ENCODE results near the gene LHFPL6.
A peak's percentile ranks its signal among the peaks of the same experiment; 100 is the strongest.

Gene LHFPL6

GRCh38 chr13:39433651-39434050, 169.3 kb downstream of the LHFPL6 start:
- Mint-ChIP-seq H3K9me3 (peaks cover 4 to 6% of the 10 kb centered on the region in 2 donors), H3K4me3 (no peak overlapping the region), H3K4me1 (peaks cover 0 to 2% of the 10 kb centered on the region in 2 donors), H3K27ac (no peak overlapping the region), H3K36me3 (peaks cover 0 to 2% of the 10 kb centered on the region in 2 donors), H3K27me3 (peaks cover 10 to 16% of the 10 kb centered on the region in 2 donors)
- DNase-seq (no peak), ATAC-seq (replicated peaks) (no peak)

GRCh38 chr13:39432196-39432595, 170.8 kb downstream of the LHFPL6 start:
- Mint-ChIP-seq H3K27ac (no peak overlapping the region), H3K4me1 (no peaks in the 10 kb centered on the region)

GRCh38 chr13:39422845-39423565, 180.0 kb downstream of the LHFPL6 start:
- DNase-seq: no peak
- Mint-ChIP-seq H3K4me1 (no peaks in the 10 kb centered on the region), H3K4me3 (no peak overlapping the region), H3K9me3 (no peaks in the 10 kb centered on the region), H3K27ac (no peak overlapping the region), H3K27me3 (peaks cover 0 to 7% of the 10 kb centered on the region in 2 donors), H3K36me3 (no peaks in the 10 kb centered on the region)
- no peak for ATAC-seq (replicated peaks)

More at GRCh38 chr13:39432196-39432595, 170.8 kb downstream of the LHFPL6 start:
- peaks cover 10 to 16% of the 10 kb centered on the region in 2 donors for H3K27me3 Mint-ChIP-seq
- H3K36me3 Mint-ChIP-seq: peaks cover 0 to 2% of the 10 kb centered on the region in 2 donors
- H3K9me3 Mint-ChIP-seq: peaks cover 4 to 6% of the 10 kb centered on the region in 2 donors
- no peak overlapping the region for H3K4me3 Mint-ChIP-seq
- ATAC-seq (replicated peaks) (no peak), DNase-seq (no peak)

DNA sequence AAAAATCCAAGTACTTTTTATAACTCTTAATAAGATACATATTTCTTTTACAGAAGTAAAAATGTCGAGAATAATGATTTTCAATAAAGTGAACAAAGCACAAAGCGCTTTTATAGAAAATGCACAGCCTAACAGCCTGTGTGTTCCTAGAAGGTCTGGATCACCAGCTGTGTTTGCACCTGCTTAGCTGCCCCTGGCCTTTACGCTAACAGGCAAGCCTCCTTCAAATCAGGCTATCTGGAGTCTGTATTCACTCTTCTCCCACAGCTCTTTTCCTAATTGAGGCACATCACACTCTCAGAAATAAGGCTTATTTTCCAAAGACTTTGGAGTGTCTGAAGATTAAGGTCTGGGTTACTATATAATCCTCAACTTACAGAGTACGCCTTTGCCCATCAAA, 183.1 kb downstream of the LHFPL6 start:
- H3K4me3 Mint-ChIP-seq: no peak overlapping the region
- no peak for DNase-seq
- no peak overlapping the region for H3K27ac Mint-ChIP-seq
- peaks cover 0 to 7% of the 10 kb centered on the region in 2 donors for H3K27me3 Mint-ChIP-seq
- no peaks in the 10 kb centered on the region for H3K9me3 Mint-ChIP-seq
- no peak for ATAC-seq (replicated peaks)
- no peaks in the 10 kb centered on the region for H3K4me1 Mint-ChIP-seq
- no peaks in the 10 kb centered on the region for H3K36me3 Mint-ChIP-seq

DNA sequence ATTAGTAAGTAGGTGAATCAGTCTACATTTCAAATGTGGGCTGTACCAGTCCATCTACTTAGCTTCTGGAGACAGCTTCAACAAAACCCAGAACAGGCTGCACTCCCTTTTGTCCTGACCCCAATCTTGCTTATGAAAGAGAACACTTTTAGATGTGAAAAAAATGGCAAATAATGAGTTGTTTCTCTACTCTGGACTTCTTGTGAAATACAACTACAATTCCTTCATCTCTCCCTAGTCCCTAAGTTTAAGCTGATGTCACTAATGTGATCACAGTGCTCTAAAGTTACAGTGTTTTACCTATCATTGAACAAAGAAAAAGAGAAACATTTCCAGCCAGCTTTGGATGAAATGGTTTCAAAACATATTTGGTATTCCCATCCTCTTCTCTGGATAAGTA, 183.9 kb downstream of the LHFPL6 start:
- Mint-ChIP-seq H3K9me3 (no peaks in the 10 kb centered on the region), H3K27me3 (peaks cover 0 to 7% of the 10 kb centered on the region in 2 donors), H3K4me1 (peaks cover 4 to 6% of the 10 kb centered on the region in 2 donors), H3K36me3 (no peaks in the 10 kb centered on the region), H3K27ac (no peak overlapping the region), H3K4me3 (no peak overlapping the region)
- no peak for DNase-seq
- no peak for ATAC-seq (replicated peaks)

GRCh38 chr13:39418424-39418823, 184.6 kb downstream of the LHFPL6 start:
- Mint-ChIP-seq H3K9me3 (no peaks in the 10 kb centered on the region), H3K27ac (no peak overlapping the region), H3K27me3 (peaks cover 0 to 7% of the 10 kb centered on the region in 2 donors), H3K4me1 (peaks cover 4 to 6% of the 10 kb centered on the region in 2 donors), H3K36me3 (no peaks in the 10 kb centered on the region), H3K4me3 (no peak overlapping the region)
- no peak for ATAC-seq (replicated peaks)
- no peak for DNase-seq

GRCh38 chr13:39417643-39418042, 185.3 kb downstream of the LHFPL6 start:
- H3K9me3 Mint-ChIP-seq: no peaks in the 10 kb centered on the region
- peaks cover 4 to 6% of the 10 kb centered on the region in 2 donors for H3K4me1 Mint-ChIP-seq
- H3K4me3 Mint-ChIP-seq: no peak overlapping the region
- no peaks in the 10 kb centered on the region for H3K36me3 Mint-ChIP-seq
- DNase-seq (no peak), ATAC-seq (replicated peaks) (no peak)
- peaks cover 0 to 6% of the 10 kb centered on the region in 2 donors for H3K27me3 Mint-ChIP-seq
- H3K27ac Mint-ChIP-seq: no peak overlapping the region

- Mint-ChIP-seq H3K36me3 (no peaks in the 10 kb centered on the region), H3K27ac (no peak overlapping the region), H3K27me3 (peaks cover 0 to under 1% of the 10 kb centered on the region in 2 donors), H3K9me3 (no peaks in the 10 kb centered on the region), H3K4me3 (no peak overlapping the region), H3K4me1 (peaks cover 5 to 6% of the 10 kb centered on the region in 2 donors)
- DNase-seq: no peak
- no peak for ATAC-seq (replicated peaks)
These were observed 185.9 kb downstream of the LHFPL6 start for GRCh38 chr13:39417131-39417530.

DNA sequence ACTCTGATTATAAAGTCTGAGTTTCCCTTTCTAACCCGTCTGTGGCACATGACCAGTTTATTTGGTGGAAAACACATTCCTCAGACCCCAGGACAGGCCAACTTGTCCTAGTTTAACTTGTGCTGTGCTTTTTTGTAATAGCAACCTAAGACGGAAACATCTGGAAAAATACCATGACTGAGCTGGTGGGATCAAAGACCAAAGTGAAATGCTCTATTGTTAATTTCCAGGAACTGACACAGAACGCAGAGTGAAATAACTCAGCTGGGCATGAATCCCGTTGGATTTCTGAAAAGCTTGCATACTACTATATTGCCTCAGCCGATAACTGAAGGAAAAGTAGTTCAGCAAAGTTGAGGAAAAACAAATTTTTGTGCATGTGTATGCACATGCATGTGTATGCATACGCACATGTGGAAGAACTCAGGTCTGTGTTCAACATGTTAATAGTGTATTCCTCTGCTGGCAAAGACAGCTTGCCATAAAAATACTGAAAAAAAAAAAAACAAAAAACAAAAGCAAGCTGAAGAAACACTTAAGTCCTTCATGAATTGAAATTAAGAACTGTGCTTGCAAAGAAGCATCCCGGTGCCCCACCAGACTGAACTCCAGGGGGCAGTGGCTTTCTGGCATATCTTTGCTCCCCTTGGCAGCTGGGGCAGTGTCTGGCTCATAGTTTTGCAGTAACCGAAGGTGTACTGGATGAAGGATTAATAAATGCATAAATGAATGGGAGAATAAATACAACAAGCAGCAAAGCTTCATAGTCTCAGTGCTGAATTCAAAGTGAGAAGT, 187.8 kb downstream of the LHFPL6 start:
- H3K4me1 Mint-ChIP-seq: peaks cover 5 to 6% of the 10 kb centered on the region in 2 donors
- H3K27me3 Mint-ChIP-seq: no peaks in the 10 kb centered on the region
- no peak for DNase-seq
- H3K4me3 Mint-ChIP-seq: no peak overlapping the region
- H3K27ac Mint-ChIP-seq: no peak overlapping the region
- no peaks in the 10 kb centered on the region for H3K9me3 Mint-ChIP-seq
- no peaks in the 10 kb centered on the region for H3K36me3 Mint-ChIP-seq
- no peak for ATAC-seq (replicated peaks)

DNA sequence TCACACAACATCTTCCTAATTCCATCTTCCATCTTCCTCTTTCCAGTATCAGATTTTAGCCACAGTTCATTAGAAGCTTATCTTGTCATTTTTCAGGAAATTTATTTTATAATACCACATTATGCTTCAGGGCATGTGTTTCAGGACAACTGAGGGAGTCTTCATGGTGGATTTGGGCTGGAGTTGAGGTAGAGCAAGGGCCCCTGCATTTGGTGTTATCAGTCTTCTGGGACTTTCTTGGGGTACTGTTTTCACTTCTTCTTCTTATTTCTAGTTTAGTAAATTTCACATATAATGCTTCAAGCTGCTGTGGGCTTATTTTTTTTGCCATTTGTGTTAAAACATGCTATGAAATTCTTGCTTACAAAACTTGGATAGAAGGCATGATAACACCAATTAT, 188.7 kb downstream of the LHFPL6 start:
- H3K9me3 Mint-ChIP-seq: no peaks in the 10 kb centered on the region
- no peaks in the 10 kb centered on the region for H3K27me3 Mint-ChIP-seq
- peaks cover 5 to 6% of the 10 kb centered on the region in 2 donors for H3K4me1 Mint-ChIP-seq
- ATAC-seq (replicated peaks): peak in 1 of 2 donors; percentile 80
- H3K4me3 Mint-ChIP-seq: no peak overlapping the region
- DNase-seq: no peak
- H3K36me3 Mint-ChIP-seq: no peaks in the 10 kb centered on the region
- H3K27ac Mint-ChIP-seq: no peak overlapping the region

- Mint-ChIP-seq H3K27me3 (no peaks in the 10 kb centered on the region), H3K36me3 (no peaks in the 10 kb centered on the region), H3K4me1 (peaks cover 5 to 6% of the 10 kb centered on the region in 2 donors), H3K9me3 (no peaks in the 10 kb centered on the region), H3K27ac (no peak overlapping the region), H3K4me3 (no peak overlapping the region)
- DNase-seq (no peak), ATAC-seq (replicated peaks) (no peak)
These were observed 191.5 kb downstream of the LHFPL6 start for GRCh38 chr13:39411511-39411910.

GRCh38 chr13:39410964-39411363, 192.0 kb downstream of the LHFPL6 start:
- Mint-ChIP-seq H3K4me1 (peaks cover 5 to 6% of the 10 kb centered on the region in 2 donors), H3K9me3 (no peaks in the 10 kb centered on the region), H3K27ac (no peak overlapping the region), H3K4me3 (no peak overlapping the region), H3K27me3 (no peaks in the 10 kb centered on the region), H3K36me3 (no peaks in the 10 kb centered on the region)
- DNase-seq (no peak), ATAC-seq (replicated peaks) (no peak)

- H3K27ac Mint-ChIP-seq: no peak overlapping the region
- H3K9me3 Mint-ChIP-seq: no peaks in the 10 kb centered on the region
- ATAC-seq (replicated peaks) (no peak), DNase-seq (no peak)
- peaks cover 5 to 6% of the 10 kb centered on the region in 2 donors for H3K4me1 Mint-ChIP-seq
- H3K36me3 Mint-ChIP-seq: no peaks in the 10 kb centered on the region
- no peak overlapping the region for H3K4me3 Mint-ChIP-seq
- H3K27me3 Mint-ChIP-seq: no peaks in the 10 kb centered on the region
These were observed 192.7 kb downstream of the LHFPL6 start for GRCh38 chr13:39410096-39410901.

- no peak overlapping the region for H3K4me3 Mint-ChIP-seq
These were observed 194.5 kb downstream of the LHFPL6 start for GRCh38 chr13:39408512-39408911.

More at GRCh38 chr13:39408512-39408911, 194.5 kb downstream of the LHFPL6 start:
- no peak for DNase-seq
- Mint-ChIP-seq H3K9me3 (no peaks in the 10 kb centered on the region), H3K36me3 (no peaks in the 10 kb centered on the region), H3K27ac (no peak overlapping the region), H3K27me3 (no peaks in the 10 kb centered on the region), H3K4me1 (peaks cover 0 to 2% of the 10 kb centered on the region in 2 donors)
- no peak for ATAC-seq (replicated peaks)

All from stimulated activated naive B cell treated with anti-CD40 and anti-IgM and Interleukin-4, amounts not matched to agents 10 μg/mL and 1 μg/mL and 100 μg/mL, for 72 hours (primary cell).